Chondrocyte (in vitro differentiated cells): ENCODE data around the gene TDRD12. TPM values are rescaled to one million over a fixed set of nuclear protein-coding genes. Genes with fewer than 3 reads are reported as not detected.
A peak's percentile ranks its signal among the peaks of the same experiment; 100 is the strongest.
"Not testable (repeated sequence)": the region's sequence is repeated elsewhere in the genome, so short reads cannot be mapped to it uniquely, and the experiment has no call there.

ENCODE experiments used
- DNase-seq: peaks from one replicate; pipeline ENCODE4 v3.0.0; 2021; ENCODE audit warnings: mixed read lengths, low spot score
- H3K27ac Mint-ChIP-seq: one replicate; pipeline ENCODE4 v1.8.0; 2021; ENCODE audit warnings: mild to moderate bottlenecking, moderate library complexity, mixed read lengths; ENCODE audit not compliant: unreplicated experiment
- H3K27me3 Mint-ChIP-seq: 2 replicates; pipeline ENCODE4 v1.8.0; 2021; ENCODE audit warnings: low read depth, mixed read lengths
- H3K36me3 Mint-ChIP-seq: 2 replicates; pipeline ENCODE4 v1.8.0; 2021; ENCODE audit warnings: low read depth, mixed read lengths
- H3K4me1 Mint-ChIP-seq: 2 replicates; pipeline ENCODE4 v1.8.0; 2021; ENCODE audit warnings: low read depth, mild to moderate bottlenecking, mixed read lengths
- H3K4me3 Mint-ChIP-seq: one replicate; pipeline ENCODE4 v1.8.0; 2021; ENCODE audit warnings: mild to moderate bottlenecking, moderate library complexity, mixed read lengths; ENCODE audit not compliant: unreplicated experiment
- H3K9me3 Mint-ChIP-seq: 2 replicates; pipeline ENCODE4 v1.8.0; 2021; ENCODE audit warnings: low read depth, mixed read lengths
- total RNA-seq: library from RNA; stranded (reverse); gene quantifications from 3 replicates; pipeline ENCODE4 v1.2.1, GENCODE V29; 2021
- TF ChIP-seq, protein P1 (sequence below): fragments of 200-600 bp; sonication (generic); IDR thresholded peaks from 2 replicates; pipeline ENCODE4 v1.5.0; 2021; ENCODE audit warnings: antibody characterized with exemption, mild to moderate bottlenecking, moderate library complexity

The TDRD12 gene
- total RNA-seq, 1 donor from 2014 or later = 0.22 TPM

DNA sequence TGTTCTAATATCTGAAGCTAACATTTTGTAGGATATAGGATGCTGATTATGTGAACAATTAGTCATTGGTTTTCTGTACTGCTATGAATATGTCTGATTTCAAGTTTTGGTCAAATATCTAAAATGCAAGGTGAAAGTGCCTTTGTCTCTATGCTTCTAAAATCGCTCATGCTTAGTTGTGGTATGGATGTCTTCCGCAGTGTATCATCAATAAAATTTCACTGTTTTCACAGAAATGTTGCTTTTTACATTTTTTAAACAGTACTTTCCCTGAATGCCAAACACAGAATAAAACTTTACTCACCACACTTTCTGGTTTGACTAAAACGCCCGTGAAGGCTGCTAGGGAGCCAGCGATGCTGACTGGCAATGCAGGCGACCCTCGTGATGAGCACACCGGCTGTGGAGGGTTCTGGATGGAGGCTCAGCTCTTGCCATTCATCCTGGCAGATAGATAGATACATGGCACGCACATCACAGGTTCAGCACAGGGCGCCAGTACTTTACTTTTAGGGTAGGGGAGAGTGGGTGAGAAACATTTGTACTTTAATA lies 109.9 kb downstream of the TDRD12 start:
- H3K36me3 Mint-ChIP-seq = peaks cover 6% of the 10 kb centered on the region
- TF ChIP-seq, protein P1, sequence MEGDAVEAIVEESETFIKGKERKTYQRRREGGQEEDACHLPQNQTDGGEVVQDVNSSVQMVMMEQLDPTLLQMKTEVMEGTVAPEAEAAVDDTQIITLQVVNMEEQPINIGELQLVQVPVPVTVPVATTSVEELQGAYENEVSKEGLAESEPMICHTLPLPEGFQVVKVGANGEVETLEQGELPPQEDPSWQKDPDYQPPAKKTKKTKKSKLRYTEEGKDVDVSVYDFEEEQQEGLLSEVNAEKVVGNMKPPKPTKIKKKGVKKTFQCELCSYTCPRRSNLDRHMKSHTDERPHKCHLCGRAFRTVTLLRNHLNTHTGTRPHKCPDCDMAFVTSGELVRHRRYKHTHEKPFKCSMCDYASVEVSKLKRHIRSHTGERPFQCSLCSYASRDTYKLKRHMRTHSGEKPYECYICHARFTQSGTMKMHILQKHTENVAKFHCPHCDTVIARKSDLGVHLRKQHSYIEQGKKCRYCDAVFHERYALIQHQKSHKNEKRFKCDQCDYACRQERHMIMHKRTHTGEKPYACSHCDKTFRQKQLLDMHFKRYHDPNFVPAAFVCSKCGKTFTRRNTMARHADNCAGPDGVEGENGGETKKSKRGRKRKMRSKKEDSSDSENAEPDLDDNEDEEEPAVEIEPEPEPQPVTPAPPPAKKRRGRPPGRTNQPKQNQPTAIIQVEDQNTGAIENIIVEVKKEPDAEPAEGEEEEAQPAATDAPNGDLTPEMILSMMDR = no peak
- no peak for DNase-seq
- H3K4me3 Mint-ChIP-seq = no peak overlapping the region
- H3K4me1 Mint-ChIP-seq = no peaks in the 10 kb centered on the region
- no peak overlapping the region for H3K27ac Mint-ChIP-seq
- H3K9me3 Mint-ChIP-seq = no peaks in the 10 kb centered on the region
- peaks cover 8% of the 10 kb centered on the region for H3K27me3 Mint-ChIP-seq

DNA sequence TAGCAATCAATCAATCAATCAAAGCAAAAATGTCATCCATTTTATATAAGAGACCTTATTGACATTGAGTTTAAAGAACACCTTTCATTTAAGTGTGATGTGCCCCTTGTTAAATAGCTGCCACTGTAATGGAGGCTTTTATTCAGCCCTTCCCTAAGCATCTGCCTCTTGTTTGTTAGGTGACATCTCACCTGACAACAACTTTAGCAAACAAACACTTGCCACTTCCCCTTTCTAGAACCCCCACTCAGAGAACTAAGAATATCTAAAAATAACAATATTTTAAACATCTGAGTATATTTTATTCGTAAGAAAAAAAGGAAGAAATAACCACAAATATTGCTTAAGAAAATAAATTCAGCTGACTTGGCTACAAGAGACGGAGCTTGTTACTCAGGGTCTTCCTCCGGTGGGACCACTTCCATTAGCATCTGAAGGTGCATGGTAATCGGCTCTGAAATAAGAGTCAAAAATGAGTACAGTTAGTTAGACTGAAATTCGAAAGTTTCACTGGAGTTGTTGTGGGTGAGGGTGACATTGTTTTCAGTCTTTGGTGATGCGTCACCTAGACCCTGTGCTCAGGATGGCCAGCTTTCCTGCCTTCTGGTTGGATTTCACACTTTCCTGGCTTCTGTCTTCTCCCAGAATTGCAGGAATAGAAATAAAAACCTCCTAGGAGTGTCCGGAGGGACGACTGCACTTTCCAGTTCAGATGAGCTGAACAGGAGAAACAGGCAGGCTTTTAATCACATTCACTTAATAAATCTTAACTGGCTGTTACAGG lies 110.9 kb downstream of the TDRD12 start:
- Mint-ChIP-seq H3K4me3 (no peak overlapping the region), H3K9me3 (no peaks in the 10 kb centered on the region), H3K4me1 (no peaks in the 10 kb centered on the region), H3K27me3 (no peaks in the 10 kb centered on the region), H3K27ac (peak overlapping the region; percentile 80), H3K36me3 (peaks cover 6% of the 10 kb centered on the region)
- DNase-seq = no peak
- TF ChIP-seq, protein P1 = no peak

DNA sequence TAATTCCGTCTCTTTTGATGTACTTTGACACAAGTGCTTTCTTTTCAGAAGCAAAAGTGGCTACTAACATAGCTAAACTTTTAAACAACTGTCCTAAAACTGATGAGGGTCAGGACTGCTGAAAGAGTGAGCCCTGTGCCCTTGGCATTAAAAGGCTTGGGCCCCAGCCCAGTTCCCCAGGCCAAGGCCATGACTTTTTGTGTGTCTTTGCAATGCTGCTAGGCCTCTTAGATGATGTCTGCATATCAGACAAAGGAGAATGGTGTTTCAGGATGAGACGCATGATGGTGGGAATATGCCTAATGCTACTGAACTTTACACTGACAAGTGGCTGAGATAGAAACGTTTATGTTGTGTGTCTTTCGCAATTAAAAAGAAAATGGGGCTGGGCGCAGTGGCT lies 112.0 kb downstream of the TDRD12 start:
- Mint-ChIP-seq H3K27ac (no peak overlapping the region), H3K4me1 (no peaks in the 10 kb centered on the region), H3K27me3 (no peaks in the 10 kb centered on the region), H3K9me3 (no peaks in the 10 kb centered on the region), H3K4me3 (no peak overlapping the region), H3K36me3 (peaks cover 6% of the 10 kb centered on the region)
- DNase-seq = no peak
- TF ChIP-seq, protein P1 = no peak

DNA sequence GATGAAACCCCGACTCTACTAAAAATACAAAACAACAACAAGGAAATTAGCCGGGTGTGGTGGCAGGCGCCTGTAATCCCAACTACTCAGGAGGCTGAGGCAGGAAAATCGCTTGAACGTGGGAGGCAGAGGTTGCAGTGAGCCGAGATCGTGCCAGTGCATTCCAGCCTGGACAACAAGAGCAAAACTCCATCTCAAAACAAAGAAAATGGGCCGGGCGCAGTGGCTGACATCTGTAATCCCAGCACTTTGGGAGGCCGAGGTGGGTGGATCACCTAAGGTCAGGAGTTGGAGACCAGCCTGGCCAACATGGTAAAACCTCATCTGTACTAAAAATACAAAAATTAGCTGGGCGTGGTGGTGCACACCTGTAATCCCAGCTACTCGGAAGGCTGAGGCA lies 112.5 kb downstream of the TDRD12 start:
- H3K9me3 Mint-ChIP-seq, H3K27ac Mint-ChIP-seq, H3K36me3 Mint-ChIP-seq, H3K4me3 Mint-ChIP-seq, H3K4me1 Mint-ChIP-seq, H3K27me3 Mint-ChIP-seq, DNase-seq: not testable (repeated sequence)

DNA sequence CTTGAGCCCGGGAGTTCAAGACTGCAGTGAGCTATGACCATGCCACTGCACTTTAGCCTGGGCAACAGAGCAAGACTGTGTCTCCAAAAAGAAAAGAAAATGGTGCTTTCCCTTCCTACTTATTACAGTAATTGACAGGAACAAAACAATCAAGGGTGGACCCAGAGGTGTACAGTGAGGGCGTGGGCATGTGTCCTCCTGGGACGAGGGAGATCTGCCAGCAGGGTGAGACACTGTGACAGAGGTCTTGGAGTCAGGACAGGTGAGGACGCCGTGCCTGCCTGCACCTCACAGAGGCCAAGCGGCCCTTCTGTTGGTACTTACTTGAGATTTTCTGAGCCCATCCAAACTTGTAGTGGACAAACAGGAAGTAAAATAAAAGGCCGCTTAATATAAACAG lies 113.3 kb downstream of the TDRD12 start:
- H3K27me3 Mint-ChIP-seq, DNase-seq, H3K27ac Mint-ChIP-seq, H3K9me3 Mint-ChIP-seq, H3K4me1 Mint-ChIP-seq, H3K36me3 Mint-ChIP-seq, H3K4me3 Mint-ChIP-seq: not testable (repeated sequence)

DNA sequence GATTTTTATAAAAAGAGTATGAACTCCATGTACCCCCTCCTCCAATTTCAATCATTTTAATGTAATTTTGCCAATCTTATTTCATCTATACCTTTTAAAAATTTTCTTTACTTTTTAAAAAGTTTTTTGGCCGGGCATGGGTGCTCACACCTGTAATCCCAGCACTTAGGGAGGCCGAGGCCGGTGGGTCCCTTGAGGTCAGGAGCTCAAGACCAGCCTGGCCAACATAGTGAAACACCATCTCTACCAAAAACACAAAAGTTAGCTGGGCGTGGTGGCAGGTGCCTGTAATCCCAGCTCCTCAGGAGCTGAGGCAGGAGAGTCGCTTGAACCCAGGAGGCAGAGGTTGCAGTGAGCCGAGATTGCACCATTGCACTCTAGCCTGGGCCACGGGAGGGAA lies 113.8 kb downstream of the TDRD12 start:
- not testable (repeated sequence) for H3K9me3 Mint-ChIP-seq, DNase-seq, H3K4me3 Mint-ChIP-seq, H3K4me1 Mint-ChIP-seq, H3K27ac Mint-ChIP-seq, H3K36me3 Mint-ChIP-seq, H3K27me3 Mint-ChIP-seq

DNA sequence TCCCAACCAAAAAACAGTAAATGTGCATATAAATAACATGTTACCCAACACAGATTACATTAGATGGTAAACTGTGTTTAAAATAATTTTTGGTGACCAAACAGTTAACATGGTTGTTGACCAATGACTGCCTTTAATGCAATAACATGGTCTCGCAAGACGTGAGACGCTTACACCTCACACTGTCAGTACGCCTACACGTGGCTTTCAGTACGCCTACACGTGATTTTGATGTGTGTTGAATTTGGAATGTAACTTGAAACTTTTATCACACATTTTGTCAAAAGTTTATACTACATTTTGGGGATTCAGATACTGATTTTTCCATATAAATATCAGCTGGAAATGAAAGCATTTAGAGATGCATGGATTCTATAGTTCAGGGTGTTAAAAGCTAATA lies 118.0 kb downstream of the TDRD12 start:
- no peak for DNase-seq
- H3K36me3 Mint-ChIP-seq = peaks cover 17% of the 10 kb centered on the region
- H3K27ac Mint-ChIP-seq = no peak overlapping the region
- peaks cover 12% of the 10 kb centered on the region for H3K9me3 Mint-ChIP-seq
- no peaks in the 10 kb centered on the region for H3K27me3 Mint-ChIP-seq
- H3K4me1 Mint-ChIP-seq = no peaks in the 10 kb centered on the region
- H3K4me3 Mint-ChIP-seq = no peak overlapping the region
- TF ChIP-seq, protein P1 = no peak
